GM12872 (cell line): ENCODE data around the gene ZNF547.

ENCODE experiments used
- CTCF ChIP-seq: IDR thresholded peaks from 3 replicates; pipeline ENCODE4 v1.5.1; 2011; ENCODE audit warnings: low read depth, mild to moderate bottlenecking, low read length, moderate library complexity; ENCODE audit not compliant: insufficient read depth

Gene ZNF547

GRCh38 chr19:57324992-57325391 lies 38.4 kb upstream of the ZNF547 start:
- no peak for TF ChIP-seq CTCF

- TF ChIP-seq CTCF = no peak
These were observed 35.4 kb upstream of the ZNF547 start for GRCh38 chr19:57327993-57328392.

GRCh38 chr19:57334191-57334590 lies 29.2 kb upstream of the ZNF547 start:
- no peak for TF ChIP-seq CTCF

- TF ChIP-seq CTCF = no peak
These were observed 24.5 kb upstream of the ZNF547 start for GRCh38 chr19:57338877-57339276.

GRCh38 chr19:57342582-57342981 lies 20.8 kb upstream of the ZNF547 start:
- no peak for TF ChIP-seq CTCF

GRCh38 chr19:57348136-57348535 lies 15.2 kb upstream of the ZNF547 start:
- no peak for TF ChIP-seq CTCF

- no peak for TF ChIP-seq CTCF
These were observed 12.2 kb upstream of the ZNF547 start, which contains the start of gene ZNF304 for GRCh38 chr19:57350877-57351805. Gene ZNF304, plus strand, starts transcription at chr19:57351271. Its CDS starts 394 bp downstream, at chr19:57351665.
